Small intestine (tissue), 7 donors: ENCODE results near the gene POU3F3. TPM values are rescaled to one million over a fixed set of nuclear protein-coding genes. Genes with fewer than 3 reads are reported as not detected.
A peak's percentile ranks its signal among the peaks of the same experiment; 100 is the strongest.

Experiments
- DNase-seq, 2 donors: peaks; one replicate each; pipeline versions ENCODE4 v3.0.0 to v3.0.0-alpha.2; 2013
- FAIRE-seq: peaks from 2 replicates; lab custom pipeline; 2012; peaks lifted over from hg19 to GRCh38; lab: Jason Lieb, UNC
- H3K27ac ChIP-seq, 3 donors: one replicate each; pipeline ENCODE4 v1.5.1; 2013; ENCODE audit warnings: low read length in 2 of 3, mild to moderate bottlenecking in 2 of 3, control low read depth in 1 of 3, inconsistent platforms in 1 of 3, low read depth in 1 of 3, moderate library complexity in 1 of 3
- H3K27me3 ChIP-seq, 3 donors: one replicate each; pipeline ENCODE4 v1.6.1; 2013; ENCODE audit warnings: low read length in 3 of 3, inconsistent platforms in 1 of 3; ENCODE audit not compliant: control insufficient read depth in 3 of 3, insufficient read depth in 3 of 3
- H3K36me3 ChIP-seq, 3 donors: one replicate each; pipeline ENCODE4 v1.6.1; 2013; ENCODE audit warnings: low read length in 3 of 3, inconsistent platforms in 1 of 3, low read depth in 1 of 3, mild to moderate bottlenecking in 1 of 3, moderate library complexity in 1 of 3; ENCODE audit not compliant: control insufficient read depth in 3 of 3, insufficient read depth in 2 of 3
- H3K4me1 ChIP-seq, 3 donors: one replicate each; pipeline ENCODE4 v1.6.1; 2013; ENCODE audit warnings: low read length in 2 of 3, inconsistent platforms in 1 of 3, low read depth in 1 of 3, mild to moderate bottlenecking in 1 of 3, moderate library complexity in 1 of 3; ENCODE audit not compliant: control insufficient read depth in 3 of 3, insufficient read depth in 2 of 3
- H3K4me3 ChIP-seq, 3 donors: one replicate each; pipeline ENCODE4 v1.5.1; 2013; ENCODE audit warnings: low read length in 3 of 3, control low read depth in 1 of 3, inconsistent platforms in 1 of 3, low read depth in 1 of 3, mild to moderate bottlenecking in 1 of 3, moderate library complexity in 1 of 3
- H3K9me3 ChIP-seq, 2 donors: one replicate each; pipeline ENCODE4 v1.6.1; 2013; ENCODE audit warnings: low read depth in 1 of 2, low read length in 1 of 2; ENCODE audit not compliant: control insufficient read depth in 2 of 2, insufficient read depth in 1 of 2
- WGBS, 3 donors: extraction: QIAGEN DNeasy Blood & Tissue Kit; methylation state at CpG; one replicate each; pipeline ENCODE4 v1.1.7; 2013; 5-methylcytosine and 5-hydroxymethylcytosine counted together
- polyA plus RNA-seq, 4 donors: library from polyadenylated mRNA; stranded (reverse) in 3 of 4; unstranded in 1 of 4; fragments of 200-250 nt in 3 of 4; fragments of 120-200 nt in 1 of 4; gene quantifications; one replicate each; pipeline versions ENCODE4 v1.2.1 to v1.2.3, GENCODE V29; 2013
- donor health status: healthy with polysubstance abuse.
- donor health status: control.
- donor health status: control.
- donor health status: Bipolar disorder and iron deficiency.
- donor health status: healthy.

The POU3F3 gene
- polyA plus RNA-seq, 4 donors = 0.04 to 0.15 TPM; not detected in 2

- DNase-seq (no peak), FAIRE-seq (no peak)
- H3K4me1 ChIP-seq = peaks cover 0 to 17% (median 2%) of the 10 kb centered on the region in 3 donors
- no peaks in the 10 kb centered on the region for H3K36me3 ChIP-seq
- H3K27me3 ChIP-seq = peaks cover 0 to 21% (median 0%) of the 10 kb centered on the region in 3 donors
- H3K27ac ChIP-seq = no peak overlapping the region
- H3K4me3 ChIP-seq = no peak overlapping the region
- WGBS, 3 donors = 83 to 92% (median 87%) methylated on average over 6 of the region's 6 CpGs
- H3K9me3 ChIP-seq = no peaks in the 10 kb centered on the region
Measured at GRCh38 chr2:104887676-104888075, 33.8 kb downstream of the POU3F3 start.

GRCh38 chr2:104888489-104889258 is 34.8 kb downstream of the POU3F3 start:
- no peak for FAIRE-seq

GRCh38 chr2:104889291-104889959 is 35.5 kb downstream of the POU3F3 start:
- 8 to 45% (median 25%) methylated on average over 8 of the region's 8 CpGs for WGBS, 3 donors
- FAIRE-seq = peak; percentile 62

More at GRCh38 chr2:104888489-104889258, 34.8 kb downstream of the POU3F3 start:
- no peak for DNase-seq
- Histone ChIP-seq H3K4me3 (no peak overlapping the region), H3K36me3 (no peaks in the 10 kb centered on the region), H3K9me3 (no peaks in the 10 kb centered on the region), H3K27me3 (peaks cover 0 to 14% (median 0%) of the 10 kb centered on the region in 3 donors), H3K27ac (peak overlapping the region; percentile 54 to 69 (median 65)), H3K4me1 (peaks cover 0 to 17% (median 2%) of the 10 kb centered on the region in 3 donors)
- WGBS, 3 donors = 51 to 69% (median 56%) methylated on average over 7 of the region's 7 CpGs

GRCh38 chr2:104889960-104890684 is 36.2 kb downstream of the POU3F3 start:
- Histone ChIP-seq H3K36me3 (no peaks in the 10 kb centered on the region), H3K27me3 (peaks cover 0 to 3% (median 2%) of the 10 kb centered on the region in 3 donors), H3K4me3 (peak overlapping the region in 2 of 3 donors; percentile 22 to 51), H3K4me1 (peaks cover 0 to 17% (median 2%) of the 10 kb centered on the region in 3 donors), H3K27ac (peak overlapping the region; percentile 72 to 88 (median 86)), H3K9me3 (no peaks in the 10 kb centered on the region)
- FAIRE-seq = no peak
- WGBS, 3 donors = 26 to 61% (median 39%) methylated on average over 15 of the region's 15 CpGs
- DNase-seq = peak; percentile 84 to 93

More at GRCh38 chr2:104889291-104889959, 35.5 kb downstream of the POU3F3 start:
- H3K36me3 ChIP-seq = no peaks in the 10 kb centered on the region
- no peak overlapping the region for H3K4me3 ChIP-seq
- peaks cover 0 to 17% (median 2%) of the 10 kb centered on the region in 3 donors for H3K4me1 ChIP-seq
- H3K27ac ChIP-seq = peak overlapping the region; percentile 72 to 88 (median 86)
- DNase-seq = peak; percentile 88 to 97
- peaks cover 0 to 8% (median 2%) of the 10 kb centered on the region in 3 donors for H3K27me3 ChIP-seq
- no peaks in the 10 kb centered on the region for H3K9me3 ChIP-seq

GRCh38 chr2:104890685-104891069 is 36.8 kb downstream of the POU3F3 start:
- Histone ChIP-seq H3K4me1 (peaks cover 0 to 17% (median 2%) of the 10 kb centered on the region in 3 donors), H3K27me3 (peaks cover 0 to 2% (median 0%) of the 10 kb centered on the region in 3 donors), H3K9me3 (no peaks in the 10 kb centered on the region), H3K27ac (peak overlapping the region; percentile 72 to 88 (median 86)), H3K36me3 (no peaks in the 10 kb centered on the region), H3K4me3 (peak overlapping the region in 2 of 3 donors; percentile 22 to 51)
- DNase-seq = peak in 1 of 2 donors; percentile 5
- WGBS, 3 donors = 81 to 87% (median 84%) methylated on average over 10 of the region's 10 CpGs
- FAIRE-seq = no peak

- Histone ChIP-seq H3K36me3 (no peaks in the 10 kb centered on the region), H3K4me1 (peaks cover 0 to 17% (median 2%) of the 10 kb centered on the region in 3 donors), H3K4me3 (peak overlapping the region in 2 of 3 donors; percentile 22 to 51), H3K9me3 (no peaks in the 10 kb centered on the region), H3K27ac (peak overlapping the region in 2 of 3 donors; percentile 86 to 88), H3K27me3 (peaks cover 0 to 2% (median 2%) of the 10 kb centered on the region in 3 donors)
- WGBS, 3 donors = 86 to 94% (median 86%) methylated on average over 2 of the region's 2 CpGs
- FAIRE-seq (no peak), DNase-seq (no peak)
Measured at GRCh38 chr2:104891145-104891544, 37.2 kb downstream of the POU3F3 start.

GRCh38 chr2:104896446-104896845 is 42.5 kb downstream of the POU3F3 start:
- Histone ChIP-seq H3K9me3 (no peaks in the 10 kb centered on the region), H3K27me3 (peaks cover 0 to 5% (median 3%) of the 10 kb centered on the region in 3 donors), H3K27ac (no peak overlapping the region), H3K36me3 (no peaks in the 10 kb centered on the region), H3K4me1 (peaks cover 0 to 6% (median 0%) of the 10 kb centered on the region in 3 donors), H3K4me3 (no peak overlapping the region)
- DNase-seq (no peak), FAIRE-seq (no peak)
- WGBS, 3 donors = 51 to 64% (median 59%) methylated on average over 8 of the region's 8 CpGs
